Tibial artery (tissue), 4 donors: ENCODE measurements around the gene MYCT1.
"Not testable (repeated sequence)": the region's sequence is repeated elsewhere in the genome, so short reads cannot be mapped to it uniquely, and the experiment has no call there.

ENCODE experiments used
- DNase-seq, 2 donors: peaks; one replicate each; pipeline ENCODE4 v3.0.0-alpha.2; 2019
- H3K27ac ChIP-seq, 2 donors: fragments of 200-600 bp; sonication (generic) in 1 of 2; 1 replicate in 1 of 2; 2 replicates in 1 of 2; pipeline ENCODE4 v1.5.1; 2018 to 2019; ENCODE audit warnings: mild to moderate bottlenecking in 1 of 2
- H3K27me3 ChIP-seq, 2 donors: fragments of 200-600 bp; sonication (generic) in 1 of 2; one replicate each; pipeline versions ENCODE4 v1.5.1 to v1.6.0; 2016 to 2019
- H3K36me3 ChIP-seq, 3 donors: fragments of 200-600 bp; sonication (generic) in 2 of 3; one replicate each; pipeline ENCODE4 v1.5.1; 2016 to 2019; ENCODE audit warnings: mild to moderate bottlenecking in 2 of 3
- H3K4me1 ChIP-seq, 4 donors: fragments of 200-600 bp; sonication (generic) in 2 of 4; 1 replicate in 3 of 4; 2 replicates in 1 of 4; pipeline ENCODE4 v1.5.1; 2016 to 2019
- H3K4me3 ChIP-seq, 2 donors: fragments of 200-600 bp; sonication (generic) in 1 of 2; 1 replicate in 1 of 2; 2 replicates in 1 of 2; pipeline ENCODE4 v1.5.1; 2018 to 2019; ENCODE audit warnings: mild to moderate bottlenecking in 2 of 2
- H3K9me3 ChIP-seq, 3 donors: fragments of 200-600 bp; sonication (generic) in 1 of 3; one replicate each; pipeline ENCODE4 v1.5.1; 2016 to 2019
- intact Hi-C: fragments of 100-400 bp; cut with DNase I; formaldehyde crosslinking; loops from one replicate; pipeline ENCODE4 v1.15.0; 2023; ENCODE audit warnings: low total_unique reads
- TF ChIP-seq, protein P1 (sequence below), 2 experiments: fragments of 200-600 bp in 1 of 2; fragments of 450-650 bp in 1 of 2; IDR thresholded peaks; one replicate each; pipeline ENCODE4 v1.5.1; 2017 to 2019; ENCODE audit warnings: antibody characterized with exemption in 2 of 2, mild to moderate bottlenecking in 1 of 2, moderate library complexity in 1 of 2

Gene MYCT1

DNA sequence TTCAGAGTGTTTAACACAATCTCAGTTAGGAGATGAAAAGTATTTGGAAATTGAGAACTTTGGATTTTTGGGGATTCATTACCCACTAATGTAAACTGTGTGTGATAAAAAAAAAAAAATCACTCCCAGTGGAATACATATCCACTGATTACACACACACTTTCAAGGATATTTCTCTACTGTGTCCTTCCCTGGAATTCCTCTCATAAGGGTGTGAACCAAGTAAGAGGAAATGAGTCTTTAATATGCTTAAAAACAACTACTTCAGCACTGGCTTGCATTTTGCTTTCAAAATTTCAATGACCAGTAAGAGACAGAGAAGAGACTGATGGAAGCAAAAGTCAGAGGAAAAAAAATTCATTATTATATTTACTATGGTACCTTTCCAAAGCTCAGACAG, 24.5 kb upstream of the MYCT1 start:
- Histone ChIP-seq H3K9me3 (no peaks in the 10 kb centered on the region), H3K27ac (no peak overlapping the region), H3K27me3 (no peaks in the 10 kb centered on the region), H3K4me1 (no peaks in the 10 kb centered on the region), H3K4me3 (no peak overlapping the region), H3K36me3 (no peaks in the 10 kb centered on the region)
- intact Hi-C loops = no loop called here
- DNase-seq = no peak
- TF ChIP-seq, protein P1, sequence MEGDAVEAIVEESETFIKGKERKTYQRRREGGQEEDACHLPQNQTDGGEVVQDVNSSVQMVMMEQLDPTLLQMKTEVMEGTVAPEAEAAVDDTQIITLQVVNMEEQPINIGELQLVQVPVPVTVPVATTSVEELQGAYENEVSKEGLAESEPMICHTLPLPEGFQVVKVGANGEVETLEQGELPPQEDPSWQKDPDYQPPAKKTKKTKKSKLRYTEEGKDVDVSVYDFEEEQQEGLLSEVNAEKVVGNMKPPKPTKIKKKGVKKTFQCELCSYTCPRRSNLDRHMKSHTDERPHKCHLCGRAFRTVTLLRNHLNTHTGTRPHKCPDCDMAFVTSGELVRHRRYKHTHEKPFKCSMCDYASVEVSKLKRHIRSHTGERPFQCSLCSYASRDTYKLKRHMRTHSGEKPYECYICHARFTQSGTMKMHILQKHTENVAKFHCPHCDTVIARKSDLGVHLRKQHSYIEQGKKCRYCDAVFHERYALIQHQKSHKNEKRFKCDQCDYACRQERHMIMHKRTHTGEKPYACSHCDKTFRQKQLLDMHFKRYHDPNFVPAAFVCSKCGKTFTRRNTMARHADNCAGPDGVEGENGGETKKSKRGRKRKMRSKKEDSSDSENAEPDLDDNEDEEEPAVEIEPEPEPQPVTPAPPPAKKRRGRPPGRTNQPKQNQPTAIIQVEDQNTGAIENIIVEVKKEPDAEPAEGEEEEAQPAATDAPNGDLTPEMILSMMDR (IDR thresholded peaks at IDR 0.05) = no peak

DNA sequence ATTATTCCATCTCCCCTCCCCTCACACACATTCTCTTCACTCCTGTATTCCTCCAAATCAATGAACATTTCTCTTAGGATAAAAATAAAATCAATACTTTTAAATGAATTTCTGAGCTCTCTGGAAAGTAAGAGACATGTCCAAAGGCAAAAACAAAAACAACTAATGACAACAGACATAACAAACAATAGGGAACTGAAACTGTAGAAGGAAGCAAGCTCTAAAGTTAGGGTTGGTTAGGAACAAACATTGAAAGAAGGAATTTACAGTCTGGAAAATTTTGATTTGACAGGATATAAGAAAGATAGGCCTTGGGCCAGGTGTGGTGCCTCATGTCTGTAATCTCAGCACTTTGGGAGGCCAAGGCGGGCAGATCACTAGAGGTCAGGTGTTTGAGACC, 17.5 kb upstream of the MYCT1 start:
- TF ChIP-seq, protein P1 (IDR thresholded peaks at IDR 0.05) = no peak
- intact Hi-C loops = no loop called here
- H3K27ac ChIP-seq = no peak overlapping the region

DNA sequence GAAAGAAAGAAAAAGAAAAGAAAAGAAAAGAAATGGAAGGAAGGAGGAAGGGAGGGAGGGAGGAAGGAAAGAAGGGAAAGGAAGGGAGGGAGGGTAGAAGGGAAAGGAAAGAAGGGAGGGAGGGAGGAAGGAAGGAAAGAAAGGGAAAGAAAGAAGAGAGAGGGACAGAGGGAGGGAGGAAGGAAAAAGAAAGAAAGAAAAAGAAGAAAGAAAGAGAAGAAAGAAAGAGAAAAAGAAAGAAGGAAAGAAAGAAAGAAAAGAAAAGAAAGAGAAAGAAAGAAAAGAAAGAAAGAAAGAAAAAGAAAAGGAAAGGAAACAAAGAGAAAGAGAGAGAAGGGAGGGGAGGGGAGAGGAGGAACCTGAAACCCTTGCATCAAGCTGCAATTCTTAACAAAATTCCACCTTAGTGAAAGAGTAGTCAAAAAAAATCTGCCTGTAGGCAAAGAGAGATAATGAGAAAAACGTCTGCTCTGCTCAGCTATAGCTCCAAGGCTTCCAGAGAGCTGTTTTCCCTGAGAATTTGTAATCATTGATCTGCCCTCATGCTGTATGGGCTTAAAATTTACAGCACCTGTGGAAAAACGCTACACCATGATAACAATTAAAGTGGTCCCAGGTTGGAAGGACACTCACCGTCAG, 16.7 kb upstream of the MYCT1 start:
- no peak for DNase-seq
- Histone ChIP-seq H3K27me3 (no peaks in the 10 kb centered on the region), H3K9me3 (no peaks in the 10 kb centered on the region), H3K36me3 (no peaks in the 10 kb centered on the region), H3K4me3 (no peak overlapping the region), H3K27ac (no peak overlapping the region), H3K4me1 (no peaks in the 10 kb centered on the region)
- intact Hi-C loops = no loop called here
- TF ChIP-seq, protein P1 (IDR thresholded peaks at IDR 0.05) = no peak

More for the DNA sequence above, 17.5 kb upstream of the MYCT1 start:
- no peaks in the 10 kb centered on the region for H3K9me3 ChIP-seq
- no peak overlapping the region for H3K4me3 ChIP-seq
- no peak for DNase-seq
- H3K36me3 ChIP-seq = no peaks in the 10 kb centered on the region
- no peaks in the 10 kb centered on the region for H3K4me1 ChIP-seq
- no peaks in the 10 kb centered on the region for H3K27me3 ChIP-seq

DNA sequence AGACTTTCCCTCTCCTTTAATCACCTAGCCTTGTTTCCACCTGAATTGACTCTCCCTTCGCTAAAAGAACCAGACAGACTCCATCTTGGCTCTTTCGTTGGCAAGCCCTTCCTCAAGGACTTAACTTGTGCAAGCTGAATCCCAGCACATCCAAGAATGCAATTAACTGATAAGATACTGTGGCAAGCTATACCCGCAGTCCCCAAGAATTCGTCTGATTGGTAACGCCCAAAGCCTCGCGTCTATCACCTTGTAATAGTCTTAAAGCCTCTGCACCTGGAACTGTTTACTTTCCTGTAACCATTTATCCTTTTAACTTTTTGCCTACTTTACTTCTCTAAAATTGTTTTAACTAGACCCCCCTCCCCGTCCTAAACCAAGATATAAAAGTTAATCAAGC, 15.6 kb upstream of the MYCT1 start:
- intact Hi-C loops = no loop called here

DNA sequence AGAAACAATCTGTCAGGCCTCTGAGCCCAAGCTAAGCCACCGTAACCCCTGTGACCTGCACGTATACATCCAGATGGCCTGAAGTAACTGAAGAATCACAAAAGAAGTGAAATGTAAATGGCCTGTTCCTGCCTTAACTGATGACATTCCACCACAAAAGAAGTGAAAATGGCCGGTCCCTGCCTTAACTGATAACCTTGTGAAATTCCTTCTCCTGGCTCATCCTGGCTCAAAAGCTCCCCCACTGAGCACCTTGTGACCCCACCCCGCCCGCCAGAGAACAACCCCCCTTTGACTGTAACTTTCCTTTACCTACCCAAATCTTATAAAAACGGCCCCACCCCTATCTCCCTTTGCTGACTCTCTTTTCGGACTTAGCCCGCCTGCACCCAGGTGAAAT, 14.8 kb upstream of the MYCT1 start:
- H3K27me3 ChIP-seq, intact Hi-C loops, DNase-seq, H3K36me3 ChIP-seq, H3K4me3 ChIP-seq, H3K4me1 ChIP-seq, H3K9me3 ChIP-seq, H3K27ac ChIP-seq: not testable (repeated sequence)

More for the DNA sequence above, 15.6 kb upstream of the MYCT1 start:
- Histone ChIP-seq H3K27me3 (no peaks in the 10 kb centered on the region), H3K4me1 (no peaks in the 10 kb centered on the region), H3K9me3 (no peaks in the 10 kb centered on the region), H3K27ac (no peak overlapping the region), H3K36me3 (no peaks in the 10 kb centered on the region), H3K4me3 (no peak overlapping the region)
- DNase-seq = no peak
- TF ChIP-seq, protein P1 (IDR thresholded peaks at IDR 0.05) = no peak

DNA sequence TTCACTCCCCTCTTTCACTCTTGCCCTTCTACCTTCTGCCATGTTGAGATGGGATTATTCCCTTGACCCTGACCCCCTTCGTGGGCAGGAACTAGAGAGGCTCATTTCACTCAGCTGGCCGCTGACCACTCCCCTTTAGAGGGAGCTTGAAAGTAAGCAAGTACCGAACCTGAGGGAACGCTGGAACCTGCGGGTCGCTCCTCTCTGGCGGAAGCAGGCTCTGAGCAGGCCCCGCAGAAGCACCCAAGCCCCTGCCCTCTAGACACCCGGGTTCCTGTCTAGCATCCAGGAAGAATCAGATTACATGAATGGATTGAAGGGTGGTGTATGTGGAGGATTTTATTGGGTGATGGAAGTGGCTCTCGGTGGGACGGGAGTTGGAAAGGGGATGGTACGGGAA, 11.9 kb upstream of the MYCT1 start:
- H3K27ac ChIP-seq = no peak overlapping the region
- no peak overlapping the region for H3K4me3 ChIP-seq
- no peaks in the 10 kb centered on the region for H3K9me3 ChIP-seq
- H3K4me1 ChIP-seq = no peaks in the 10 kb centered on the region
- no peaks in the 10 kb centered on the region for H3K27me3 ChIP-seq
- H3K36me3 ChIP-seq = no peaks in the 10 kb centered on the region
- DNase-seq = no peak
- intact Hi-C loops = no loop called here
- TF ChIP-seq, protein P1 (IDR thresholded peaks at IDR 0.05) = no peak
